ENCODE measurements around the gene SHQ1. TPM values are rescaled to one million over a fixed set of nuclear protein-coding genes. Genes with fewer than 3 reads are reported as not detected.

Gene SHQ1
- total and polyA plus RNA-seq, 2 of the 4 experiments (the other 2 are of a cell fraction) = 10.4 to 19.4 TPM

- Histone ChIP-seq H3K9ac (ENCODE audit: low read depth, low read length) (no peak overlapping the region), H3K27me3 (ENCODE audit: control insufficient read depth, insufficient read depth, low read length) (no peaks in the 10 kb centered on the region), H3K4me3 (ENCODE audit: insufficient read depth, low read depth, low read length) (no peak overlapping the region), H3K56ac (ENCODE audit: extremely low read depth, insufficient read depth, low read length) (no peak overlapping the region), H2AK5ac (ENCODE audit: low read depth, low read length) (no peak overlapping the region), H2BK5ac (ENCODE audit: low read depth, low read length, poor library complexity, severe bottlenecking) (no peak overlapping the region), H3K14ac (replicated peaks; ENCODE audit: low read depth, low read length) (no peak overlapping the region), H3K9me1 (ENCODE audit: insufficient read depth, low read length) (no peaks in the 10 kb centered on the region), H2BK120ac (ENCODE audit: low read depth, low read length) (no peak overlapping the region), H4K8ac (ENCODE audit: low read depth in 2 of 2, low read length in 2 of 2) (no peak overlapping the region), H4K5ac (ENCODE audit: low read depth, low read length) (no peak overlapping the region), H3K27ac (ENCODE audit: insufficient read depth, low read length) (no peak overlapping the region), H4K91ac (ENCODE audit: insufficient read depth, low read depth, low read length) (no peak overlapping the region), H3K23ac (ENCODE audit: low read depth, low read length) (no peak overlapping the region), H2BK15ac (ENCODE audit: low read depth, low read length) (no peak overlapping the region), H3K4me2 (ENCODE audit: low read depth, low read length) (no peak overlapping the region), H3K4me1 (ENCODE audit: control insufficient read depth, insufficient read depth, low read length) (no peaks in the 10 kb centered on the region), H2AFZ (replicated peaks; ENCODE audit: low read length, poor library complexity) (no peak overlapping the region), H3K9me3 (ENCODE audit: control insufficient read depth, insufficient read depth, low read length) (no peaks in the 10 kb centered on the region), H3K18ac (ENCODE audit: low read depth, low read length) (no peak overlapping the region), H2AK9ac (replicated peaks; ENCODE audit: low read depth, low read length, poor library complexity) (no peak overlapping the region), H3K4ac (ENCODE audit: low read depth, low read length) (no peak overlapping the region), H3K79me1 (ENCODE audit: low read depth in 1 of 2, low read length in 2 of 2) (no peaks in the 10 kb centered on the region), H3K36me3 (ENCODE audit: control insufficient read depth, insufficient read depth, low read length) (no peaks in the 10 kb centered on the region), H4K20me1 (ENCODE audit: insufficient read depth, low read length) (no peaks in the 10 kb centered on the region), H2BK20ac (ENCODE audit: low read depth, low read length) (no peak overlapping the region)
- intact Hi-C loops (cut with micrococcal nuclease) (no loop called here), in situ Hi-C loops (cut with MboI; ENCODE audit: low sequenced_read_pairs) (no loop called here), dilution Hi-C loops (cut with HindIII; ENCODE audit: low sequenced_read_pairs, unreplicated experiment) (no loop called here)
- DNase-seq (peak; percentile 8), ATAC-seq (ENCODE audit: low read depth) (no peak)
- no TSS peak for BruUV-seq (replicated peaks)
- WGBS, 2 experiments (ENCODE audit: extremely low coverage in 2 of 2, insufficient read length in 1 of 2) = no CpG with 5 or more reads among the region's 3 CpGs
- CTCF ChIA-PET = interaction anchor here (1.2 kb wide), 1 partner anchor 14 kb away, joined by 3 read pairs; no protein-coding TSS in a partner anchor
- POLR2A ChIA-PET (ENCODE audit: unreplicated experiment) = no interaction called here
- no peak for TF ChIP-seq ELK1 (IDR thresholded peaks at IDR 0.05; ENCODE audit: borderline replicate concordance, low read depth, low read length)
- TF ChIP-seq RCOR1 (IDR thresholded peaks at IDR 0.05; ENCODE audit: insufficient replicate concordance, low read length) = no peak
- TF ChIP-seq, protein P1, sequence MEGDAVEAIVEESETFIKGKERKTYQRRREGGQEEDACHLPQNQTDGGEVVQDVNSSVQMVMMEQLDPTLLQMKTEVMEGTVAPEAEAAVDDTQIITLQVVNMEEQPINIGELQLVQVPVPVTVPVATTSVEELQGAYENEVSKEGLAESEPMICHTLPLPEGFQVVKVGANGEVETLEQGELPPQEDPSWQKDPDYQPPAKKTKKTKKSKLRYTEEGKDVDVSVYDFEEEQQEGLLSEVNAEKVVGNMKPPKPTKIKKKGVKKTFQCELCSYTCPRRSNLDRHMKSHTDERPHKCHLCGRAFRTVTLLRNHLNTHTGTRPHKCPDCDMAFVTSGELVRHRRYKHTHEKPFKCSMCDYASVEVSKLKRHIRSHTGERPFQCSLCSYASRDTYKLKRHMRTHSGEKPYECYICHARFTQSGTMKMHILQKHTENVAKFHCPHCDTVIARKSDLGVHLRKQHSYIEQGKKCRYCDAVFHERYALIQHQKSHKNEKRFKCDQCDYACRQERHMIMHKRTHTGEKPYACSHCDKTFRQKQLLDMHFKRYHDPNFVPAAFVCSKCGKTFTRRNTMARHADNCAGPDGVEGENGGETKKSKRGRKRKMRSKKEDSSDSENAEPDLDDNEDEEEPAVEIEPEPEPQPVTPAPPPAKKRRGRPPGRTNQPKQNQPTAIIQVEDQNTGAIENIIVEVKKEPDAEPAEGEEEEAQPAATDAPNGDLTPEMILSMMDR (conservative IDR thresholded peaks at IDR 0.05; ENCODE audit: low read depth, low read length) = no peak
- no peak for TF ChIP-seq MXI1 (IDR thresholded peaks at IDR 0.05; ENCODE audit: borderline replicate concordance, low read depth, low read length)
- TF ChIP-seq MAZ (IDR thresholded peaks at IDR 0.05; ENCODE audit: borderline replicate concordance, low read depth, low read length) = no peak
- no peak for TF ChIP-seq SMC3 (IDR thresholded peaks at IDR 0.05; ENCODE audit: low read depth, low read length)
- no peak for TF ChIP-seq POLR2A (IDR thresholded peaks at IDR 0.05; ENCODE audit: low read depth, low read length)
- no peak for TF ChIP-seq FOS (IDR thresholded peaks at IDR 0.05; ENCODE audit: low read depth, low read length)
- TF ChIP-seq CHD1 (IDR thresholded peaks at IDR 0.05; ENCODE audit: low read depth, low read length) = no peak
Observed at GRCh38 chr3:72798552-72799195, 49.6 kb downstream of the SHQ1 start.
